NCI-H187 treated with DMSO at 0.1 percent for 48 hours (cell line): Measurements from ENCODE around the gene DMPK.
"Not testable (repeated sequence)": the region's sequence is repeated elsewhere in the genome, so short reads cannot be mapped to it uniquely, and the experiment has no call there.

Experiments
- DNase-seq: peaks from one replicate; lab custom pipeline; 2025; lab: John Stamatoyannopoulos, UW

The DMPK gene

GRCh38 chr19:45814851-45815480, 32.7 kb upstream of the DMPK start, which contains the start of gene RSPH6A:
RSPH6A (minus strand) TSS chr19:45815308; CDS start chr19:45815176, 132 bp downstream.
- no peak for DNase-seq

- DNase-seq: no peak
These were observed 32.0 kb upstream of the DMPK start for GRCh38 chr19:45814166-45814780.

DNA sequence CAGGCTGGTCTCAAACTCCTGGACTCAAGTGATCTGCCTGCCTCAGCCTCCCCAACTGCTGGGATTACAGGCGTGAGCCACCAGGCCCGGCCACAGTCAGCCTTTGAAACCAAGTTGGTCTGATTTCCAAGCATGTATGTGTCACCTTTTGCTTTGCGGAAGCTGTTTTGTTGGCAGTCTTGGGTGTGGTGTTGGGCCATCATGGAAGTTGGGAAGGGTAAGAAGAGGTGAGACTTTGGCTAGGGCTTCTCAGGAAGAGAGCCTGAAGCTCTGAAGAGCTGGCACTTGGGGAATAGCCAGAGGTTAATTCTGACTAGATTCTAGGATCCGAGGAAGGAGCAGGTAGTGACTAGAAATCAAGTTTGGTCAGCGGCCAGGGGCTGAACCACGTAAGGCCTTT, 30.0 kb upstream of the DMPK start:
- no peak for DNase-seq

- DNase-seq: peak; percentile 45
These were observed 27.4 kb upstream of the DMPK start for GRCh38 chr19:45809643-45810159.

- DNase-seq: no peak
These were observed 23.4 kb upstream of the DMPK start for GRCh38 chr19:45805719-45806118.

DNA sequence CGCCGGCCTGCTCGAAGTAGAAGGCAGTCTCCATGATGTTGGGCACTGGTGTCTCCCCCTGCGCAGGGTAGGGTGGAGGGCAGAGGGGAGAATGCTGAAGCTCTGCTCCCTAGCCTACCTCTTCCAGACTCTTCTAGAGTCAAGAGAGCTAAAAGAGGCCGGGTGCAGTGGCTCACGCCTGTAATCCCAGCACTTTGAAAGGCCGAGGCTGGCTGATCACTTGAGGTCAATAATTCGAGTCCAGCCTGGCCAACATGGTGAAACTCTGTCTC, 22.6 kb upstream of the DMPK start:
- DNase-seq: no peak

DNA sequence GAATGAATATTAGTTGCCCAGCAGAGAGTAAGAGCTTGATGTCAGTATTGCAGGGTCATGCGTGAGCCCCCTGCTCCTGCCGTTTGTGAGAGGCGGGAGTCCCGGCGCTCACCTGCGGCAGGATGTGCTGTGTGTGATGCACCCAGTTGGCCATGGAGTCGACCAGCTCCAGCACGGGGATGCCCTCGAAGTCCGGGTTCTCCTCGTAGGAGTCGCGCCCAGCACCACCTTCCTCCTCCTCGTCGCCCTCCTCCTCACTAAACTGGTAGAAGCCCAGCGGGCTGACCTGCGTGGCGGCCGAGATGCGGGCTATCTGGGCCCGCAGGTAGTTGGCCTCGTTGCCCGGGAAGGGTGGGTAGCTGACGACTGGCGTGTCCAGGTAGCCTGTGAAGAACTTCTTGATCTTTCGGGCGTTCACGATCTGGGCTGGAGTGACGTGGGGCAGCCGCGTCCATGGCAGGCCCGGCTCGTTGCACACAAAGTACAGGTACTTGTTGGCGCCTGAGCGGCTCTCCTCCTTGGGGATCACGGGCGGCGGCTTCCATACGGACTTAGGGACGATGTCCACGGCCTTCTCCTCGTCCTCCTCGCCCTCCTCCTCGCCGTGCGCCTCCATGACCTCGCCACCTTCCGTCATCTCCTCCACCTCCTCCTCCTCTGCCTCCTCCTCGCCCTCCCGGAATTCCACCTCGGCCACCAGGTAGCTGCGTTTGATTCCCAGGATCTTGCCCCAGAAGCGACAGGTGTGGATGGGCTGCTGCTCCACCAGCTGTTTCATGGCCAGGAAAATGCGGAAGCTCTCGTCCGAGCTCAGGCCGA, 22.1 kb upstream of the DMPK start:
- no peak for DNase-seq

GRCh38 chr19:45801603-45802175, 19.4 kb upstream of the DMPK start:
- DNase-seq: no peak

DNA sequence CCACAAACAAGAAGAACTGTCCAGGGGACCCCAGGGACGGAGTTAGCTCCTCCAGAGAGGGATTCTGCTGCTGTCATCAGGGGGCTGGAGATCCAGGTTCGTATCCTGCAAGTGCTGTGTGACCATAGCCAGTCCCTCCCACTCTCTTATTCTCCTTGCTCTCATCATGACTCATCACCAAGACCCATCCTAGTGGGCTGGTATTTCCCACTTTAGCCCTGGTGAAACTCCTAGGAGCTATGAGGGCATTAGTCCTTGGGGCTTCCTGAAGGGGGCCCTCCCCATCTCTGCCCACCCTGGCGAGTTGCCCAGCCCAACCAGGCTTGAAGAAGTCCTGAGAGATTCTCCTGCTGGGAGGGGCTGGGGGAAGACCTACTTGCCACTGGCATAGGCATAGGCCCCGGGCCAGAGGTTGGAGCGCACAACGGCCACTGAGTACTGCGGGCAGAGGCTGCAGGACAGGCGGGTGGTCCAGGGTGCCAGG, 17.8 kb upstream of the DMPK start:
- no peak for DNase-seq

DNA sequence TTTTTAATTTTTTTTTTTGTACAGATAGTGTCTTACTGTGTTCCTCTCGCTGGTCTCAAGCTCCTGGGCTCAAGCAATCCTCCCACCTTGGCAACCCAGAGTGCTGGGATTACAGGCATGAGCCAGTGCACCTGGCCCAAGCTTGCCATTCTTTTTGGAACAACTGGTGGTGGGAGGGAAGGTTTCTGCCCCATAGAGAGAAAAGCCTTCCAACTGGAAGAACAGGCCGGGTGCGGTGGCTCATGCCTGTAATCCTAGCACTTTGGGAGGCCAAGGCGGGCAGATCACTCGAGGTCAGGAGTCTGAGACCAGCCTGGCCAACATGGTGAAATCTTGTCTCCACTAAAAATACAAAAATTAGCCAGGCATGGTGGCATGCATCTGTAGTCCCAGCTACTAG, 17.3 kb upstream of the DMPK start:
- DNase-seq: not testable (repeated sequence)

DNA sequence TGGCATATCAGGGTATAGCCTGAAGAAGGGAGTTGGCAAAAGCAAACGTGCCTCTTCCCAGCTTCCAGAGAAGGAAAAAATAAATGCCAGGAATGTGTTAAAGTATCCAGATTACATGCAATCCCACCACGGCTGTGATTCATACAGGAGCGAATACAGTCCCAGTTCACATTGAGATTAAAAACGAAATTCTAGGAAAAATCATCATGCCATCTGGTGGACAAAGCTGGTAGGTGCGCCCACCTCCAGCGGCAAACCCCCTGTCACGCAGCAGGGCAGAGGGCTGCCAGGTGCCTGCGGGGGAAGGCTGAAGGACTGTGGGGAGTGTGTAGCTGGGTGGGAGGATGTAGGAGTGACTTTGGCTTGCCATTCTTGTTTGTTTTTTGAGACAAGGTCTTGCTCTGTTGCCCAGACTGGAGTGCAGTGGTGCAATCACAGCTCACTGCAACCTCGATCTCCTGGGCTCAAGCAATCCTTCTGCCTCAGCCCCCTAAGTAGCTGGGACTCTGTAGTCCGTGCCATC, 16.8 kb upstream of the DMPK start:
- DNase-seq: peak; percentile 30

DNA sequence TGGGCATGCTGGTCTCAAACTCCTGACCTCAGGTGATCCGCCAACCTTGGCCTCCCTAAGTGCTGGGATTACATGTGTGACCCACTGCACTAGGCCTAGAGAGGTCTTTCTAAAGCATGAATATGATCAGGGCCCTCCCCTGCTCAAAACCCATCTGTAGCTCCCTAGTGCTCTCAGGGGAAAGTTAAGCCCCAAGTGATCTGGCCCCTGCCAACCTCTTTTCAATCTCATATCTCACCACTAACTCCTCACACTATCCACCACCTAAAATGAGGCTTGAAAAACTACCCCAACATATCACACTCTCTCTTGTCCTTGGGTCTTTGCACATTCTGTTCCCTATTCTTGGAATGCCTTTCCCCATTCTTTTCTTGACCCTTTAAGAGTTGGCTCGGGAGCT, 12.3 kb upstream of the DMPK start:
- DNase-seq: no peak

DNA sequence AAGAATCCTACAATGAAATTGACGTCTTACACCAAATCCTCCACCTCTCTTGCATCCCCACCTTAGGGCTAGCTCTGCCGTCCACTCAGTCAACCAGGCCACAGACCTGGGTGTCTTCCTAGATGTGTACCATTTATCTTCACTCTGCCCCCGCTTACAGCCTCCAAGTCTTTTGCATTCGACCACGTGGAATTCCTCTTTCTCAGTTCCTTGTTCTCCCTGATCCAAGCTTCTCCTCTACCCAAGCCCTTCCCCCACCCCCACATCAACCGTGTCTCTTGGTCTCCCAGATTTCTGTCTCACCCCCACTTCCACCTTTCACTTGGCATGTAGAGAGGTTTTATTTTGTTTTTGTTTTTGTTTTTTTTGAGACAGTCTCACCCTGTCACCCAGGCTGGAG, 11.6 kb upstream of the DMPK start:
- no peak for DNase-seq

DNA sequence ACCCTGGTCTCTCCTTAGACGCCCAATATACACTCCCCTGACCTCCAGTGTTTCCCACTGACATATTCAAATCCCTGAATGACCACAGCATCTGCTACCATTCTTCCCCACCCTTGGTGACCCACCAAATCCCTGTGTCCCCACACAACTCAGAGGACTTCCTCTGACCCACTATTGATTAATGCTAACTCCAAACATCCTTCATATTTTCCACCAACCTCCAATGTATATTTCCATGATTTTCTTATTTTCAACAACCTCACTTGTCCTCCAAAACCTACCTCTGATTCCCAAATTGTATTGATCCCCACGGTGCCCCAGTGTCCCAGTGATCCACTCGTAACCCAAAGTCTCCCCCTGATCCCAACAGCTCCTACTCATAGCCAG, 10.9 kb upstream of the DMPK start:
- no peak for DNase-seq

DNA sequence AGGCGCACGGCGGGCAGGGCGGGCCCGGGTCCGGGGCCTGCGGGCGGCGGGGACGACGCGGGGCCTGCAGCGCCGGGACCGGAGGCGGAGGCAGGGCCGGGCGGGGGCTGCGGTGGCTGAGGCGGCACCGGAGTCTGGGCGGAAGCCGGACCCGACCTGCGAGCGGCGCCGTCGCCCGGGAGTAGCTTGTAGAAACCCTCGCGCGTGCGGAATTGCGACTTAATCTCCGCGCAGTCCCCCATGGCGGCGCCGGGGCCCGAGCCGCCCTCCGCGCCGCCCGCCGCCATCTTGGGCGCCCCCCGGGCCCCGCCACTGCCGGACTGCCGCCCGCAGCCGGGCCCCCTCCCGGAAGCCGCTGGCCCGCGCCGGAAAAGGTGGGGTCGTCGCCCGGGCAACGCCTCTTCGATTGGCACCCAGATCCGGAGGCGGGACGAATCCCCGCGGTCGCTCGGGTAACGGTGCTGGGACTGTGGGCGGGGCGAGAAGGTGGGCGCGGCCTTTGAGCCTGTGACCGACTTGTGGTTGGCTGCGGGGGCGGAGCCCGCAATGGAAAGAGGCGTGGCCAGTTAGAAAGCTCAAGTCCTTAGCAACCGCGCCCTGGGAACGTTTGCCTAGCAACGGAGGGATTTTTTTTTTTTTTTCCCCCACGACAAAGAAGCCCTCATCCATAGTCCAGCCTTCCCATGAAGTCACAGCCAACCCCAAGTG, 10.3 kb upstream of the DMPK start, which contains the start of gene DMWD:
DMWD (minus strand) TSS at position 376 of the 708 bp plus-strand sequence; CDS start at position 287, 89 bp downstream.
- DNase-seq: peak; percentile 97

DNA sequence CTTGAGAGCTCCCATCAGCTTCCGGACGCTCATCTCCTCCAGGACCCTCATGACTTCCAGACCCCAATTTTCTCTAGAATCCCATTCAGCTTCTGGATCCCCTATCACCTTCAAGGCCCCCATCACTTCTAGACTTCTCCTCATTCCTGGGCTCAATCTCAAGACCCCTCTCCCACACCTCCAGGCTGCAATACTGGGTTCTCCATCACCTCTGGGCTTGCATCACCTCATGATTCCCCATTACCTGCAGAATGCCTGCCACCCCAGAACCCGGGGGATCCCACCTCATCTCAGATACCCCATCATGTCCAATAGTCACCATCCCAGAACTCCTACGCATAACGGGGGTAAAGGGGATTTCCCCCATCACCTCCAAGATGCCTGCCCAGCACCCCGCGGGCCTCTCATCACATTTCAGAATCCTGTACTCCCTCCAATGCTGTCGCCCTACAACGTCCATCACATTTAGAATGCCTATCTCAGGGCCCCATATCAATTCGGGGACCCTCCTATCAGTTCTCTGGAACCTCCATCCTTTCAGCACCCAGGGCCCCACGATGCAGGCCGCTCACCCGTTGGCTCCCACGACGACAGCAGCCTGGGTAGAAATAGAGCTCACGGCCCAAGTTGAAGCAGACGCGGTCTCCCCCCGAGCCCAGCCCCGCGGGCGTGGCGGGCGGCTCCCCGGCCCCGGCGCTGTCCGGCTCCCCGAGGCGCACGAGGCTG, 9.6 kb upstream of the DMPK start:
- DNase-seq: no peak

GRCh38 chr19:45790942-45791341, 8.7 kb upstream of the DMPK start:
- no peak for DNase-seq

- no peak for DNase-seq
These were observed 6.9 kb upstream of the DMPK start for GRCh38 chr19:45789035-45789786.

GRCh38 chr19:45786533-45786894, 4.2 kb upstream of the DMPK start:
- no peak for DNase-seq

DNA sequence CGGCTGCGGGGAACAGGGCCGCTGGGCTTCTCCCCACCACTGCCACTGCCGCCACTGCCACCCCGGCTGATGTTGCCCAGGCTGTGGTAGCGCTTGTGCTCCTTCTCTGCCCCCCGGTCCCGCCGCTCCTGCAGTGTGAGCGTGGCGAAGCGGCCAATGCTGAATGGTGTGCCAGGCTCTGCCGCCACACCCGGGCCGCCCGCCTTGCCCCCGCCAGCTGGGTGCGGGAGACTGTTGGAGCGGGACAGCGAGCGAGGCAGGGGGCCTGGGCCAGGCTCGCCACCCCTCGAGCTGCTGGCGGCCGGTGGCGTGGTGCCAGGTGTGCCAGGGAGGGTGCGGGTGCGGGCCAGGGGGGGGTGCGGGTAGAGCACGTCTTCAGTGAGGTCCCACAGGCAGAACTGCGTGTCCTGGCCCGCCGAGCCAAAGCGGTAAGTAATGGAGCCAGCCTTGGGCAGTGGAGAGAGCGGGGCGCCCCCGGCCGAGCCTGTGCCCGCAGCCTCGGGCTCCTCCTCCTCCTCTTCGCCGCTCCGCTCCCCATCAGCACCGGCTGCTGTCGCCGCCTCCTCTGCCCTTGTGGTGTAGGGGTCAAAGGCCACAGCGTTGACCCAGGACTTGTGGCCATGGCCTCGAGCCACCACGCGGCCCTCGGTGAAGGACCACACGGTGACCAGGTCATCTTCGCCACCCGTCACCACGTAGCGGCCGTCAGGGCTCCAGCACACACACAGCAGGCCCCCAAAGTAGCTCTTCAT, 3.7 kb upstream of the DMPK start:
- DNase-seq: no peak
